CD4-positive, alpha-beta T cell treated with Interleukin-21 for 1 hour (primary cell): ENCODE data around the gene NCAPD3.

Source experiments
- DNase-seq: peaks from one replicate; pipeline ENCODE4 v3.0.0-alpha.2; 2020

NCAPD3 gene

GRCh38 chr11:134252346-134253187, 28.8 kb upstream of the NCAPD3 start:
- DNase-seq, result no peak

- DNase-seq, result no peak
These were observed 26.9 kb upstream of the NCAPD3 start for GRCh38 chr11:134250675-134251074.

- no peak for DNase-seq
These were observed 26.5 kb upstream of the NCAPD3 start for GRCh38 chr11:134250246-134250645.

GRCh38 chr11:134248910-134249480, 25.2 kb upstream of the NCAPD3 start:
- no peak for DNase-seq

GRCh38 chr11:134246678-134247077, 22.9 kb upstream of the NCAPD3 start:
- no peak for DNase-seq

- no peak for DNase-seq
These were observed 22.3 kb upstream of the NCAPD3 start for GRCh38 chr11:134246100-134246499.

- DNase-seq, result no peak
These were observed 21.7 kb upstream of the NCAPD3 start for GRCh38 chr11:134245434-134245833.

- peak; percentile 35 for DNase-seq
These were observed 20.8 kb upstream of the NCAPD3 start for GRCh38 chr11:134244593-134244992.

- no peak for DNase-seq
These were observed 20.1 kb upstream of the NCAPD3 start for GRCh38 chr11:134243913-134244312.

GRCh38 chr11:134242376-134242775, 18.6 kb upstream of the NCAPD3 start:
- DNase-seq, result no peak

GRCh38 chr11:134240592-134240991, 16.8 kb upstream of the NCAPD3 start:
- DNase-seq, result no peak

GRCh38 chr11:134238956-134239355, 15.2 kb upstream of the NCAPD3 start:
- no peak for DNase-seq

GRCh38 chr11:134237557-134237922, 13.8 kb upstream of the NCAPD3 start:
- DNase-seq, result no peak

- DNase-seq, result no peak
These were observed 13.2 kb upstream of the NCAPD3 start for GRCh38 chr11:134236834-134237556.

- no peak for DNase-seq
These were observed 11.6 kb upstream of the NCAPD3 start for GRCh38 chr11:134235399-134235798.

- no peak for DNase-seq
These were observed 10.0 kb upstream of the NCAPD3 start for GRCh38 chr11:134233729-134234179.

GRCh38 chr11:134231958-134232659, 8.3 kb upstream of the NCAPD3 start:
- DNase-seq, result no peak

- DNase-seq, result no peak
These were observed 6.6 kb upstream of the NCAPD3 start for GRCh38 chr11:134230339-134230738.

- DNase-seq, result no peak
These were observed 5.5 kb upstream of the NCAPD3 start for GRCh38 chr11:134229126-134229790.

- peak; percentile 45 for DNase-seq
These were observed 4.9 kb upstream of the NCAPD3 start for GRCh38 chr11:134228625-134229024.

GRCh38 chr11:134226806-134227325, 3.1 kb upstream of the NCAPD3 start:
- no peak for DNase-seq
